ENCODE data around the gene GNA12.
"Not testable (repeated sequence)": the region's sequence is repeated elsewhere in the genome, so short reads cannot be mapped to it uniquely, and the experiment has no call there.

DNA sequence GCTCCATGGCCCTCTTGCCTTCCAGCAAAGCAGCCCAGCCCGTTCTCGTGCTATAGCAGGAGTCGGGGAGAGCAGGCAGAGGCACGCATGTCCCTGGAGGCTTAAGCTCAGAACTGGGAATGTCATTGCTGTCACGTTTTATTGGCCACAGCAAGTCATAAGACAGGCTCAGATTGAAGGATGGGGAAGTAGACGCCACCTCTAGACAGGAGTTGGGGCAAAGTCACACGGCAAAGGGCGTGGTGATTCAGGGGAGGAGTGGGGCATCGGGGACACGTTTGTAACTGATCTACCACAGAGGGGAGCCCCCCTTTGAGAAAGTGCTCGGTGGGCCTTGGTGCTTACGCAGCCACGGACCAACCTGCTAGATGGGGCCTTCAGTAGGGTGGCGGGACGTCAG lies 165.7 kb downstream of the GNA12 start:
- not testable (repeated sequence) for TF ChIP-seq POLR2A (IDR thresholded peaks at IDR 0.05)
- TF ChIP-seq, protein P1, sequence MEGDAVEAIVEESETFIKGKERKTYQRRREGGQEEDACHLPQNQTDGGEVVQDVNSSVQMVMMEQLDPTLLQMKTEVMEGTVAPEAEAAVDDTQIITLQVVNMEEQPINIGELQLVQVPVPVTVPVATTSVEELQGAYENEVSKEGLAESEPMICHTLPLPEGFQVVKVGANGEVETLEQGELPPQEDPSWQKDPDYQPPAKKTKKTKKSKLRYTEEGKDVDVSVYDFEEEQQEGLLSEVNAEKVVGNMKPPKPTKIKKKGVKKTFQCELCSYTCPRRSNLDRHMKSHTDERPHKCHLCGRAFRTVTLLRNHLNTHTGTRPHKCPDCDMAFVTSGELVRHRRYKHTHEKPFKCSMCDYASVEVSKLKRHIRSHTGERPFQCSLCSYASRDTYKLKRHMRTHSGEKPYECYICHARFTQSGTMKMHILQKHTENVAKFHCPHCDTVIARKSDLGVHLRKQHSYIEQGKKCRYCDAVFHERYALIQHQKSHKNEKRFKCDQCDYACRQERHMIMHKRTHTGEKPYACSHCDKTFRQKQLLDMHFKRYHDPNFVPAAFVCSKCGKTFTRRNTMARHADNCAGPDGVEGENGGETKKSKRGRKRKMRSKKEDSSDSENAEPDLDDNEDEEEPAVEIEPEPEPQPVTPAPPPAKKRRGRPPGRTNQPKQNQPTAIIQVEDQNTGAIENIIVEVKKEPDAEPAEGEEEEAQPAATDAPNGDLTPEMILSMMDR (IDR thresholded peaks at IDR 0.05), result not testable (repeated sequence)

Measured in lower leg skin (tissue), 3 donors.